HEK293 (cell line): ENCODE data around the gene PDE4DIP.
"Not testable (repeated sequence)": the region's sequence is repeated elsewhere in the genome, so short reads cannot be mapped to it uniquely, and the experiment has no call there.

Experiments used
- CTCF ChIP-seq: fragments of 450-650 bp; formaldehyde crosslinking; IDR thresholded peaks from 2 replicates; pipeline ENCODE4 v1.5.1; 2016; ENCODE audit warnings: missing biosample characterization, missing genetic modification characterization
- MYNN ChIP-seq: fragments of 450-650 bp; formaldehyde crosslinking; IDR thresholded peaks from 2 replicates; pipeline ENCODE4 v1.5.1; 2016; ENCODE audit warnings: missing biosample characterization, missing genetic modification characterization, borderline replicate concordance
- PRDM4 ChIP-seq: fragments of 450-650 bp; formaldehyde crosslinking; IDR thresholded peaks from 2 replicates; pipeline ENCODE4 v1.5.1; 2017; ENCODE audit warnings: missing biosample characterization, missing genetic modification characterization
- TSHZ1 ChIP-seq: fragments of 450-650 bp; formaldehyde crosslinking; IDR thresholded peaks from 2 replicates; pipeline ENCODE4 v1.5.1; 2016; ENCODE audit warnings: missing biosample characterization, missing genetic modification characterization, borderline replicate concordance
- ZBTB48 ChIP-seq: fragments of 450-650 bp; formaldehyde crosslinking; IDR thresholded peaks from 2 replicates; pipeline ENCODE4 v1.5.1; 2016; ENCODE audit warnings: missing biosample characterization, missing genetic modification characterization
- ZNF18 ChIP-seq: fragments of 450-650 bp; formaldehyde crosslinking; IDR thresholded peaks from 2 replicates; pipeline ENCODE4 v1.5.1; 2016; ENCODE audit warnings: missing biosample characterization, missing genetic modification characterization
- ZNF514 ChIP-seq: fragments of 450-650 bp; formaldehyde crosslinking; IDR thresholded peaks from 2 replicates; pipeline ENCODE4 v1.5.1; 2016; ENCODE audit warnings: missing biosample characterization, missing genetic modification characterization
- ZNF580 ChIP-seq: fragments of 450-650 bp; formaldehyde crosslinking; IDR thresholded peaks from 2 replicates; pipeline ENCODE4 v1.5.1; 2016; ENCODE audit warnings: missing biosample characterization, missing genetic modification characterization
- ZNF596 ChIP-seq: fragments of 450-650 bp; IDR thresholded peaks from 2 replicates; pipeline ENCODE4 v1.5.0; 2018; ENCODE audit warnings: missing biosample characterization, mild to moderate bottlenecking, missing genetic modification characterization, moderate library complexity
- ZNF701 ChIP-seq: fragments of 450-650 bp; formaldehyde crosslinking; IDR thresholded peaks from 2 replicates; pipeline ENCODE4 v1.5.1; 2016; ENCODE audit warnings: missing biosample characterization, missing genetic modification characterization
- ZNF707 ChIP-seq: fragments of 450-650 bp; formaldehyde crosslinking; IDR thresholded peaks from 2 replicates; pipeline ENCODE4 v1.5.1; 2016; ENCODE audit warnings: missing biosample characterization, missing genetic modification characterization

- TF ChIP-seq CTCF; ZNF707 (tag by site-specific recombination); TSHZ1; ZNF514 (tag by site-specific recombination); PRDM4; ZNF596 (tag by site-specific recombination); ZBTB48; ZNF580 (tag by site-specific recombination); MYNN (tag by site-specific recombination); ZNF701; ZNF18 (tag by site-specific recombination): not testable (repeated sequence)
Observed at GRCh38 chr1:148900691-148901090, 56.5 kb downstream of the PDE4DIP start.
